NCI-H1092 (cell line): Measurements from ENCODE around the gene GABPB1.
"Not testable (repeated sequence)": the region's sequence is repeated elsewhere in the genome, so short reads cannot be mapped to it uniquely, and the experiment has no call there.

Experiments used
- DNase-seq: peaks from one replicate; lab custom pipeline; 2025; lab: John Stamatoyannopoulos, UW

Gene GABPB1

DNA sequence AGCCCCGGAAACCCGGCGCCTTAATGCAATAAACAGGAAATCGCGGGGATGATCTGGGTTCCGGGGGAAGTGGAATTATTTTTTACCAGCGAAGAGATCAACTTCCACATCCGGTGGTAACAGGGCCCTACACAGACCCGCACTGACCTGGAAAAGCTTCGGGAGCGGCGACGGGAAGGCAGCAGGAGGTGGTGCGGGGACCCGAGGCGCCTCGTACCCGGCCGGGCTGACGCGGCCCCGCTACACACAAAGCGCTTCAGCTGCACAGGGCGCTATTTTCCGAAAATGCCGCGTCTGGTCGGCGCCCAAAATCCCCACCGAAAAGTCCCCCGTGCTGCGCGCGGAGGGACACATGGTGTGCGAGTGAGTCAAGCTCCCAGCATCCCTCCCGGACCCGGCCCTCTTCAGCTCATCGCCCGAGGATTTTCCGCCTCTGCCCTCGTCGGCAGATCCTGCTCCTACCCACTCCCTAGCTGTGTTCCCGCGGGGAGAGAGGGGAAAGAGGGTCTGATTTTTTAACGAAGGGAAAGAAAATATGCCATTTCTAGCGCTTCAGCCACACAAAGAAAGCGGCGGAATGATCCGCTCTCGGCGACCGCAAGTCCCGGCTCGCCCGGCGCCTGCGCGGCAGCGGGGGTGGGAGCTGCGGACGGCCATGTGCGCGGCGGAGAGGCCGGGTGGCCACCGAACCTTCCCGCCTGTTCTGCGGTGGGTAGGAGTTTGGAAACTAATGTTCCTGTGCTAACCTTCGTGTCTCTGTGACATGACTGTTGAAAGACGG is at the start of gene GABPB1:
Gene GABPB1 (minus strand): TSS at position 361 of the 781 bp plus-strand sequence. CDS start 45,400 bp downstream, outside the sequence.
- DNase-seq: peak; percentile 76

DNA sequence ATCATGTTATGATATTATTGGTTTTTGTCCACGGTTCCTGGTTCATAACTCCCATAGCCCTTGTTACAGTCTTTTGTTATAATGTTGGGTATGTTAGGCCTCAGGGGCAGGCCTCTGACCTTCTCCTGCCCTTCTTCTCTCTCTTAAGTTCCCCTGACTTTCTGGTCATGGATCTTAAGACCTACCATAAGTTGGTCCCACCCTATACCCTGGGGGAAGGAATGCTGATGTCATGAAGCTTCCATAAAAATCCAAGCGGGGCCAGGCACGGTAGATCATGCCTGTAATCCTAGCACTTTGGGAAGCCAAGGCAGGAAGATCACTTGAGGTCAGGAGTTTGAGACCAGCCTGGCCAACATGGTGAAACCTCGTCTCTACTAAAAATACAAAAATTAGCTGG is 36.6 kb upstream of the GABPB1 start:
- DNase-seq: not testable (repeated sequence)

- DNase-seq: no peak
Observed at GRCh38 chr15:50390554-50391264, 35.7 kb upstream of the GABPB1 start.

- DNase-seq: not testable (repeated sequence)
Observed at GRCh38 chr15:50382408-50382807, 27.4 kb upstream of the GABPB1 start.

- DNase-seq: no peak
Observed at GRCh38 chr15:50381438-50381837, 26.4 kb upstream of the GABPB1 start.

DNA sequence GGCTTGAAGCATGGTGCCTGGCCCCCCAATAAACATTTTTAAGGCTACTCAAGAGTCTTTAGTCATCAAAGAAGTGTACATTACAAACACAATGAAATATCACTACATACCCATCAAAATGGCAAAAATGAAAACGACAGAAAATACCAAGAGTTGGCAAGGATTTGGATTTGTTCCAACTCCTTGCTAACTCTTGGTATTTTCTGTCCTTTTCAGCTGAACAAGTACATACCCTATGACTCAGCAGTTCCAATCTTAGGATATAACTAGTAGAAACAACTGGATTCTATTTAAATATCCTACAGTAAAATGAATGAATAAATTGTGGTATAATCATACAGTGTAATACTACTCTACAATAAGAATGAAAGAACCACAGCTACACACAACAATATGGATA is 25.1 kb upstream of the GABPB1 start:
- no peak for DNase-seq

DNA sequence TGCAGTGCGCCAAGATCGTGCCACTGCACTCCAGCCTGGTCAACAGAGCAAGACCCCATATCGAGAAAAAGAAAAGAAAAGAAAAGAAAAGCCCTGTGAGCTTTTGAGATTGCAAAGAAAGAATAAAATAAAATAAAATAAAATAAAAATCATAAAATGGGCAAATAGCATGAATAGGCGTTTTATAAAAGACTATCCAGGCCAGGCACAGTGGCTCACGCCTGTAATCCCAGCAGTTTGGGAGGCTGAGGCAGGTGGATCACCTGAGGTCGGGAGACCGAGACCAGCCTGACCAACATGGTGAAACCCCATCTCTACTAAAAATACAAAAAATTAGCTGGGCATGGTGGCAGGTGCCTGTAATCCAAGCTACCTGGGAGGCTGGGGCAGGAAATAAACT is 24.4 kb upstream of the GABPB1 start:
- DNase-seq: not testable (repeated sequence)

DNA sequence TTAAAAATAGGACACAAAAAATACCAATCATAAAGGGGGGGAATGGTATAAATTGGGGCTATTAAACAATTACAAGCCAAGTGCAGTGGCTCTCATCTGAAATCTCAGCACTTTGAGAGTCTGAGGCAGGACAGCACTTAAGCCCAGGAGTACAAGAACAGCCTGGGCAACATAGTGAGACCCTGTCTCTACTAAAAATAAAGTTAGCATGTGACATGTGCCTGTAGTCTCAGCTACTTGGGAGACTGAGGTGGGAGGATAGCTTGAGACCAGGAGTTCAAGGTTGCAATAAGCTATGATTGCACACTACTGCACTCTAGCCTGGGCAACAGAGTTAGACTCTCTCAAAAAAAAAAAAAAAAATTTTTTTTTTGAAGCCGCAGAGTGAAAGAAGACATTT is 23.8 kb upstream of the GABPB1 start:
- no peak for DNase-seq

GRCh38 chr15:50377867-50378751 is 23.1 kb upstream of the GABPB1 start:
- DNase-seq: no peak

DNA sequence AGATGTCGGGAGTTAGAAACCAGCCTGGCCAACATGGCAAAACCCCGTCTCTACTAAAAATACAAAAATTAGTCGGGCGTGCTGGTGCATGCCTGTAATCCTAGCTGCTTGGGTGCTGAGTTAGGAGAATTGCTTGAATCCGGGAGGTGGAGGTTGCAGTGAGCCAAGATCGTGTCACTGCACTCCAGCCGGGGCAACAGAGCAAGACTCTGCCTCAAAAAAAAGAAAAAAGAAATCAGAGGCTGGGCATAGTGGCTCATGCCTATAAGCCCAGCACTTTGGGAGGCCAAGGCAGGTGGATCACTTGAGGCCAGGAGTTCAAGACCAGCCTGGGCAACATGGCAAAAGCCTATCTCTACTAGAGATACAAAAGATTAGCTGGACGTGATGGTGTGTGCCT is 14.6 kb upstream of the GABPB1 start:
- DNase-seq: not testable (repeated sequence)

DNA sequence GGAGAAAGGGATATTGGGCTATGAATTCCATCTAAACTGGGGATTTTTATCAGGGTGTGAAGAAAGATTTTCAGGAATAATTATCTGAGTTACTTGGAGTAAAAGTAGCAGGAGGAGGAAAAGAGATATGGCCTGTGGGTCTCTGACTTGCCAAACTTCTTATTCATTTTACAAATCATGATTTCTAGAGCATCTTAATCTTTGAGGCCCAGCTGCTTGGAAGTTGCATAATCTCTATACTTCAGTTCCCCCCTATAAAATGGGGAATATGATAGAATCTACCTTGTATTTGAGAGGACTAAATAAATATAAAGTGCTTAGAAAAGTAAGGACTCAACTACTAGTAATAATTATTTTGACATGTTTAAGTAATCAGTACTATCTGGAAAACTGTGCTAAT is 11.0 kb upstream of the GABPB1 start:
- DNase-seq: no peak

DNA sequence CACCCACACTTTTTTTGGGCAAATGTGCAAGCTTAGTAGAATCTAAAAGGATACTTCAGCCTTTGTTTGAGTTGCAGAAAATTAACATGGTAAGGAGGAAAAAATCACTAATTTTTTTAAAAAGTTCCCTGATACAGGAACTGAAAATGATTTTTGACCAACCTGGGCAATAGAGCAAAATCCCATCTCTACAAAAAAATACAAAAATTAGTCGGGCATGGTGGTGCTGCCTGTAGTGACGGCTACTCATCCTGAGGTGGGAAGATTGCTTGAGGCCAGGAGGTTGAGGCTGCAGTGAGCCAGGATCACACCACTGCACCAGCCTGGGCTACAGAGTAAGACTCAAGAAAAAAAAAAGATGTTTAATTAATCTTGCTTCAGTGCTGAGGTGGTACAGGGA is 10.6 kb upstream of the GABPB1 start:
- no peak for DNase-seq

DNA sequence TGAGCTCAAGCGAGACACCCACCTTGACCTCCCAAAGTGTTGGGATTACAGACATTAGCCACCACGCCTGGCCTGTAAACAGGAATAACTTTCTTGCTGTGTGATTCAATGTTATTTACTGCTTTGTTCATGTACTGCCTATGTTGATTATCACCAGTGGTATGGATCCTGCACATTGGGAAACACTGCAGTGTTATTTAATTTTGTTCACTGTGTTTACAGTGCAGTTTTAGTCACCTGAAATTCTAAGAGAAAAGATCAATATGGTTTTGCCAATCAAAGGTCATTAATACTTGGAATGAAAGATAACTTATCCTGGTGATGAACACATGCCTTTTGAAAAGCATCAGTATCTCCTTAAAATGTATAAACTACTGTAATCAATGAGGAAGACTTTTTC is 8.6 kb upstream of the GABPB1 start:
- no peak for DNase-seq

DNA sequence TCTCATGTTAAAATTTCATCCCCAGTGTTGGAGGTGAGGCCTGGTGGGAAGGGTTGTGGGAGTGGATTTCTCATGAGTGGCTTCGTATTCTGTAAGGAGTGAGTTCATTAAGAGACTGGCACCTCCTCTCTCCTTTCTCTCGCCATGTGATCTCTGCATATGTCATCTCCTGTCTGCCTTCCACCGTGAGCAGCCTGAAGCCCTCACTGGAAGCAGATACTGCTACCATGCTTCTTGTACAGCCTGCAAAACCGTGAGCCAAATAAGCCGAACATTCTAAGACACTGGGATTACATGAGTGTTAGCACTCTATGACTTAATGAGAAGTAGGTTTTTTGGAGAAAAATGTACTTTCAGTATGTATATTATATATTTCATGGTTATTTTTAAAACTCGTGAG is 6.8 kb upstream of the GABPB1 start:
- no peak for DNase-seq

GRCh38 chr15:50358845-50359244 is 3.8 kb upstream of the GABPB1 start:
- DNase-seq: no peak

GRCh38 chr15:50355980-50356379 is 982 bp upstream of the GABPB1 start:
- DNase-seq: no peak

- no peak for DNase-seq
Observed at GRCh38 chr15:50355619-50355905, 564 bp upstream of the GABPB1 start.

GRCh38 chr15:50353975-50354837 is 792 bp downstream of the GABPB1 start:
- peak; percentile 17 for DNase-seq

GRCh38 chr15:50353251-50353974 is 1.6 kb downstream of the GABPB1 start:
- no peak for DNase-seq

GRCh38 chr15:50350621-50351020 is 4.4 kb downstream of the GABPB1 start:
- no peak for DNase-seq

- no peak for DNase-seq
Observed at GRCh38 chr15:50345298-50345697, 9.7 kb downstream of the GABPB1 start.
